IMR-90 (cell line): ENCODE data around the gene KTN1.

Source experiments
- CEBPB ChIP-seq: IDR thresholded peaks from 2 replicates; pipeline ENCODE4 v1.6.1; 2012; ENCODE audit warnings: low read depth, low read length, improper control_type of control experiment
- CHD1 ChIP-seq: IDR thresholded peaks from 2 replicates; pipeline ENCODE4 v1.6.1; 2012; ENCODE audit warnings: low read depth, low read length, improper control_type of control experiment
- FOS ChIP-seq: fragments of 150-350 bp; IDR thresholded peaks from 2 replicates; pipeline ENCODE4 v1.6.1; 2016; ENCODE audit warnings: low read depth, low read length
- MAFK ChIP-seq: IDR thresholded peaks from 2 replicates; pipeline ENCODE4 v1.6.1; 2012; ENCODE audit warnings: low read depth, low read length, improper control_type of control experiment
- MAZ ChIP-seq: IDR thresholded peaks from 2 replicates; pipeline ENCODE4 v1.6.1; 2012; ENCODE audit warnings: low read depth, mild to moderate bottlenecking, low read length, improper control_type of control experiment, moderate library complexity, borderline replicate concordance
- POLR2A ChIP-seq: IDR thresholded peaks from 2 replicates; pipeline ENCODE4 v1.6.1; 2012; ENCODE audit warnings: mild to moderate bottlenecking, low read depth, low read length
- RAD21 ChIP-seq: IDR thresholded peaks from 2 replicates; pipeline ENCODE4 v1.6.1; 2012; ENCODE audit warnings: low read length, improper control_type of control experiment
- RFX5 ChIP-seq: IDR thresholded peaks from 2 replicates; pipeline ENCODE4 v1.8.0; 2012; ENCODE audit warnings: low read depth, mild to moderate bottlenecking, low read length, moderate library complexity
- TF ChIP-seq, protein P1 (sequence below): conservative IDR thresholded peaks from 2 replicates; pipeline ENCODE4 v1.5.1; 2012; ENCODE audit warnings: mild to moderate bottlenecking, low read depth, low read length, improper control_type of control experiment
- TF ChIP-seq, protein P2 (sequence below): fragments of 150-350 bp; IDR thresholded peaks from 2 replicates; pipeline ENCODE4 v1.6.1; 2017; ENCODE audit warnings: mild to moderate bottlenecking, antibody characterized with exemption, low read length, low read depth

DNA sequence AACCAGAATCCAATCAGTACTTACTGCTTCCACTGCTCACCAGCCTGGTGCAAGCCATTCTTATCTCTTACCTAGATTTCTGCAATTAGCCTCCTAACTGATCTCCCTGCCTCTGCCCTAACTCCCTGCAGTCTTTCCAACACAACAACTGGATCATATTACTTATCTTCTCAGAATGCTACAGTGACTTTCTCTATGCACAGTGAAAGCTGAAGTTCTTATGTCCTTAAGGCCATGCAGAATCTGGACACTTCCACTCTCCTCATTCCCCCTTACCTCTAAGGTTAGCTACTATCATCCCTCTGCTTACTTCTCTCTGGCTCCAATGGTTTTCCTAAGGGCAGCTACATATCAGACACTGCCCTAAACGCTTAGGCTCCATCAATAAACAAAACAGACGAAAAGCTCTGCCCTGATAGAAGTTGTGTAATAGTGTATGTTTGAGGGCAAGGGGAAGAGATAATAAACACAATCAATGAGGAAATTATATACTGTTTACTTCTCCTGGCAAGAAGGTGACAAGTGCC is 4.0 kb downstream of the KTN1 start:
- TF ChIP-seq POLR2A: no peak
- TF ChIP-seq CHD1: no peak
- no peak for TF ChIP-seq RAD21
- TF ChIP-seq, protein P1, sequence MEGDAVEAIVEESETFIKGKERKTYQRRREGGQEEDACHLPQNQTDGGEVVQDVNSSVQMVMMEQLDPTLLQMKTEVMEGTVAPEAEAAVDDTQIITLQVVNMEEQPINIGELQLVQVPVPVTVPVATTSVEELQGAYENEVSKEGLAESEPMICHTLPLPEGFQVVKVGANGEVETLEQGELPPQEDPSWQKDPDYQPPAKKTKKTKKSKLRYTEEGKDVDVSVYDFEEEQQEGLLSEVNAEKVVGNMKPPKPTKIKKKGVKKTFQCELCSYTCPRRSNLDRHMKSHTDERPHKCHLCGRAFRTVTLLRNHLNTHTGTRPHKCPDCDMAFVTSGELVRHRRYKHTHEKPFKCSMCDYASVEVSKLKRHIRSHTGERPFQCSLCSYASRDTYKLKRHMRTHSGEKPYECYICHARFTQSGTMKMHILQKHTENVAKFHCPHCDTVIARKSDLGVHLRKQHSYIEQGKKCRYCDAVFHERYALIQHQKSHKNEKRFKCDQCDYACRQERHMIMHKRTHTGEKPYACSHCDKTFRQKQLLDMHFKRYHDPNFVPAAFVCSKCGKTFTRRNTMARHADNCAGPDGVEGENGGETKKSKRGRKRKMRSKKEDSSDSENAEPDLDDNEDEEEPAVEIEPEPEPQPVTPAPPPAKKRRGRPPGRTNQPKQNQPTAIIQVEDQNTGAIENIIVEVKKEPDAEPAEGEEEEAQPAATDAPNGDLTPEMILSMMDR: no peak
- TF ChIP-seq MAZ: no peak
- no peak for TF ChIP-seq RFX5
- TF ChIP-seq MAFK: no peak
- TF ChIP-seq, protein P2, sequence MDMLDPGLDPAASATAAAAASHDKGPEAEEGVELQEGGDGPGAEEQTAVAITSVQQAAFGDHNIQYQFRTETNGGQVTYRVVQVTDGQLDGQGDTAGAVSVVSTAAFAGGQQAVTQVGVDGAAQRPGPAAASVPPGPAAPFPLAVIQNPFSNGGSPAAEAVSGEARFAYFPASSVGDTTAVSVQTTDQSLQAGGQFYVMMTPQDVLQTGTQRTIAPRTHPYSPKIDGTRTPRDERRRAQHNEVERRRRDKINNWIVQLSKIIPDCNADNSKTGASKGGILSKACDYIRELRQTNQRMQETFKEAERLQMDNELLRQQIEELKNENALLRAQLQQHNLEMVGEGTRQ: no peak
- peak; percentile 80 for TF ChIP-seq CEBPB
- TF ChIP-seq FOS: no peak
